ENCODE data around the gene LIPC. TPM values are rescaled to one million over a fixed set of nuclear protein-coding genes. Genes with fewer than 3 reads are reported as not detected.

Gene LIPC
- total RNA-seq, 4 donors from 2014 or later = 0.81 to 4.6 (median 1.8) TPM

DNA sequence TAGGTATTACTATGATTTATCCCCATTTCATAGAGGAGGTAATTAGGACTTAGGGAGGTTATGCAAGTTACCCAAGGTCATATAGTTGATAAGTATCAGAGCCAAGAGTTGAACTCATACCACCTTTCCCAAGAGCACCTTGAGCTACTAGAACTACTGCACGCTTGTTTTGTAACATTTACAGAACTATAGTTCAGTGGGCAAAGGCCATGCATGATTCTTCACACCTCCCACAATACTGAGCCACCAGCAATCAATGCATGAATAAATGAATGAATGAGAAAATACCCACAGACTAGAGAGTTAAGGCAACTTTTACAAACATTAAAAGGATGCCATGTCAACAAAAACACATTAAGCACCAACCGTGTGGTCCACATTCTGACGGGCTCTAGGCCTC is 46.8 kb downstream of the LIPC start:
- H3K27me3 ChIP-seq = no peaks in the 10 kb centered on the region
- 97 to 99% methylated on average over 3 of the region's 3 CpGs for WGBS, 2 donors
- no peaks in the 10 kb centered on the region for H3K36me3 ChIP-seq
- no peak for DNase-seq
- TF ChIP-seq, protein P1, sequence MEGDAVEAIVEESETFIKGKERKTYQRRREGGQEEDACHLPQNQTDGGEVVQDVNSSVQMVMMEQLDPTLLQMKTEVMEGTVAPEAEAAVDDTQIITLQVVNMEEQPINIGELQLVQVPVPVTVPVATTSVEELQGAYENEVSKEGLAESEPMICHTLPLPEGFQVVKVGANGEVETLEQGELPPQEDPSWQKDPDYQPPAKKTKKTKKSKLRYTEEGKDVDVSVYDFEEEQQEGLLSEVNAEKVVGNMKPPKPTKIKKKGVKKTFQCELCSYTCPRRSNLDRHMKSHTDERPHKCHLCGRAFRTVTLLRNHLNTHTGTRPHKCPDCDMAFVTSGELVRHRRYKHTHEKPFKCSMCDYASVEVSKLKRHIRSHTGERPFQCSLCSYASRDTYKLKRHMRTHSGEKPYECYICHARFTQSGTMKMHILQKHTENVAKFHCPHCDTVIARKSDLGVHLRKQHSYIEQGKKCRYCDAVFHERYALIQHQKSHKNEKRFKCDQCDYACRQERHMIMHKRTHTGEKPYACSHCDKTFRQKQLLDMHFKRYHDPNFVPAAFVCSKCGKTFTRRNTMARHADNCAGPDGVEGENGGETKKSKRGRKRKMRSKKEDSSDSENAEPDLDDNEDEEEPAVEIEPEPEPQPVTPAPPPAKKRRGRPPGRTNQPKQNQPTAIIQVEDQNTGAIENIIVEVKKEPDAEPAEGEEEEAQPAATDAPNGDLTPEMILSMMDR (IDR thresholded peaks at IDR 0.05) = no peak
- TF ChIP-seq POLR2A (IDR thresholded peaks at IDR 0.05) = no peak
- peaks cover 46 to 47% of the 10 kb centered on the region in 2 donors for H3K4me1 ChIP-seq
- H3K9me3 ChIP-seq = no peaks in the 10 kb centered on the region
- intact Hi-C loops (cut with DNase I) = loop anchor here (10.0 kb wide), 1 partner anchor 46 kb away; no protein-coding TSS in a partner anchor
- no peak overlapping the region for H3K27ac ChIP-seq
- H3K4me3 ChIP-seq (replicated peaks in 1 of 3) = no peak overlapping the region

DNA sequence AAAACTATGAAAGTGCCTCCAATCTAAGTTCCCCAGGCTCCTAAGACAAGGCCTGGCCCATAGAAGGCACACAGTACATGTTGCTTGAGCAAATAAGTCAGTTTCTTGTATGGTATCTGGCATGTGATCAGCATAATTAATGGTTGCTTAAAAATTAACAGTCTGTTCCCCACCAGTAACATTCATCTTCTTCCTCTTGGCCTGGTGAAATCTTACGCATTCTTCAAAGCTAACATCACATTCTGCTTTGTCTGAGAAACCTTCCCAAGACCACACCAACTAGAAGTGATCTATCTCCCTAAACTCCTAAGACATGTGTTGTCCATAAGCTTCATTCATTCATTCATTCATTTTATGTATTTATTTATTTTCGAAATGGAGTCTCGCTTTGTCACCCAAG is 48.1 kb downstream of the LIPC start:
- Histone ChIP-seq H3K36me3 (no peaks in the 10 kb centered on the region), H3K27me3 (no peaks in the 10 kb centered on the region), H3K27ac (no peak overlapping the region), H3K4me3 (replicated peaks in 1 of 3) (no peak overlapping the region), H3K9me3 (no peaks in the 10 kb centered on the region), H3K4me1 (peaks cover 38 to 39% of the 10 kb centered on the region in 2 donors)
- TF ChIP-seq, protein P1 (IDR thresholded peaks at IDR 0.05) = no peak
- no peak for TF ChIP-seq POLR2A (IDR thresholded peaks at IDR 0.05)
- 98 to 99% methylated on average over 3 of the region's 3 CpGs for WGBS, 2 donors
- intact Hi-C loops (cut with DNase I) = loop anchor here (10.0 kb wide), 1 partner anchor 45 kb away; no protein-coding TSS in a partner anchor
- no peak for DNase-seq

- 20 to 32% methylated on average over 3 of the region's 3 CpGs for WGBS, 2 donors
- intact Hi-C loops (cut with DNase I) = no loop called here
- no peaks in the 10 kb centered on the region for H3K9me3 ChIP-seq
Observed at GRCh38 chr15:58483376-58483775, 51.6 kb downstream of the LIPC start.

DNA sequence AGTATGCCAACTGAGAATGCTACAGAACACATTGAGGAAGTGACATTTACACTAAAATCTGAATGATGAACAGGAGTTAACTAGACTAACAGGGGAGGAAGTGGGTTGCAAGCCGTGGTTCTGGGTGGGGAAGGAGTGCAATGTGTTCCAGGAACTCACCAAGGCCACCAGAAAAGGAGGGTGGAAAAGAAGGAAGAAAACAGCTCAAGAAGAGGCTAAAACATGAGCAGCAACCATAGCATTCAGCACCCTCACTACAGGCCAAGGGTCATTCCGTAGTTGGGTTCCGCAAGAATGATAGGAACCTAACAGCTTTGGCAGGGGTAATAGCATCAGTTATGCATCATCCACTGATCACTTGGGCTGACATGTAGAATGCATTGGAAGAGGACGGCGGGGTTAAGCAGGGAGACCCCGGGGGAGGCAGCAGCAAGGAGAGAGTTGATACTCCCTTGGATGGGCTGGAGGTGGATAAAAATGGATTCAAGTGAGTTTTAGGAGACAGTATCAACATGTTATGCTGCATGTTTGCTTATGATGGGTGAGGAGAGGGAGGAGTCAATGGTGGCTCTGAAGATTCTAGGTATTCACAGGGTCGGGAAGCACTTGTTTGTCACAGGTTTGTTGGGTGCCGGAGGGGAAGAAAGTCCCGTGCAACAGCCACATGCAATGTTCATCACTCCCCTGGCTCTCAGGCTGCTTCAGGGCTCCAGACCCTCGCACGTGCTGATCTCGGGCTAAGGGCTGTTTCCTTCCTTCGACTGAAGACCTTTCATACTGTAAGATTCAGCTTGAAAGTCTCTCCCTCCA is 53.2 kb downstream of the LIPC start:
- Histone ChIP-seq H3K27me3 (no peaks in the 10 kb centered on the region), H3K4me3 (replicated peaks in 1 of 3) (no peak overlapping the region), H3K9me3 (no peaks in the 10 kb centered on the region), H3K27ac (no peak overlapping the region), H3K36me3 (no peaks in the 10 kb centered on the region), H3K4me1 (peaks cover 13 to 16% of the 10 kb centered on the region in 2 donors)
- no peak for DNase-seq
- TF ChIP-seq, protein P1 (IDR thresholded peaks at IDR 0.05) = no peak
- TF ChIP-seq POLR2A (IDR thresholded peaks at IDR 0.05) = no peak
- intact Hi-C loops (cut with DNase I) = no loop called here
- WGBS, 2 donors = 91 to 96% methylated on average over 13 of the region's 13 CpGs

More at GRCh38 chr15:58483376-58483775, 51.6 kb downstream of the LIPC start:
- no peaks in the 10 kb centered on the region for H3K27me3 ChIP-seq
- no peak overlapping the region for H3K27ac ChIP-seq
- H3K36me3 ChIP-seq = no peaks in the 10 kb centered on the region
- H3K4me1 ChIP-seq = peaks cover 13 to 16% of the 10 kb centered on the region in 2 donors
- DNase-seq = no peak
- no peak for TF ChIP-seq POLR2A (IDR thresholded peaks at IDR 0.05)
- TF ChIP-seq, protein P1 (IDR thresholded peaks at IDR 0.05) = no peak
- H3K4me3 ChIP-seq (replicated peaks in 1 of 3) = no peak overlapping the region

DNA sequence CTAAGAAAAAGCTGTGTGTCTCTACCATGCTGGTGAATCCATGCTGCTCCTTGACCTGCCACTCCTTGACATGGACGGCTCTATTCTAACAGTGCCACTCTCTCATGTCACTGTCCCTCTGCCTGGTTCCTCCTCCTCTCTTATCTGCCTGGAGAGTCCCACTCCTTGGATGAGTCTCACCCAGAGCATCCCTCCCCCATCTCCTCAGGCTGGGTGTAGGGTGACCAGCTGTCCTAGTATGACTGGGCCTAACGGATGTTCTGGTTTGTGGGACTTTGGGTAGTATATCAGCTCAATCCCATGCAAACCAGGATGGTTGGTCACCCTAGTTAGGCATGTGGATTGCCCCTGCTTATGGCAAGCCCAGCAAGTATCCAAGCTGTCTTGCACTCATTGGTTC is 54.3 kb downstream of the LIPC start:
- Histone ChIP-seq H3K9me3 (no peaks in the 10 kb centered on the region), H3K4me1 (peaks cover 16% of the 10 kb centered on the region in 2 donors), H3K36me3 (no peaks in the 10 kb centered on the region), H3K4me3 (replicated peaks in 1 of 3) (no peak overlapping the region), H3K27ac (no peak overlapping the region), H3K27me3 (no peaks in the 10 kb centered on the region)
- TF ChIP-seq, protein P1 (IDR thresholded peaks at IDR 0.05) = no peak
- no peak for DNase-seq
- whole genome bisulfite sequencing, 2 donors = 94 to 98% methylated on average over 2 of the region's 2 CpGs
- intact Hi-C loops (cut with DNase I) = no loop called here

Measured in thyroid gland (tissue), 4 donors.